ENCODE results near the gene CATSPERE. TPM values are rescaled to one million over a fixed set of nuclear protein-coding genes. Genes with fewer than 3 reads are reported as not detected.

The CATSPERE gene
- total RNA-seq, 4 donors from 2014 or later, result 0.98 to 3.1 (median 1.3) TPM

GRCh38 chr1:244645414-244645813, 184.3 kb downstream of the CATSPERE start:
- no peak overlapping the region for H3K27ac ChIP-seq
- no peak overlapping the region for H3K4me3 ChIP-seq
- no peaks in the 10 kb centered on the region for H3K27me3 ChIP-seq
- no peaks in the 10 kb centered on the region for H3K4me1 ChIP-seq
- 77 to 78% methylated on average over 6 of the region's 6 CpGs for WGBS, 2 donors
- H3K36me3 ChIP-seq, result no peaks in the 10 kb centered on the region
- no peak for DNase-seq (ENCODE audit: low spot score in 2 of 2)
- TF ChIP-seq, protein P1, sequence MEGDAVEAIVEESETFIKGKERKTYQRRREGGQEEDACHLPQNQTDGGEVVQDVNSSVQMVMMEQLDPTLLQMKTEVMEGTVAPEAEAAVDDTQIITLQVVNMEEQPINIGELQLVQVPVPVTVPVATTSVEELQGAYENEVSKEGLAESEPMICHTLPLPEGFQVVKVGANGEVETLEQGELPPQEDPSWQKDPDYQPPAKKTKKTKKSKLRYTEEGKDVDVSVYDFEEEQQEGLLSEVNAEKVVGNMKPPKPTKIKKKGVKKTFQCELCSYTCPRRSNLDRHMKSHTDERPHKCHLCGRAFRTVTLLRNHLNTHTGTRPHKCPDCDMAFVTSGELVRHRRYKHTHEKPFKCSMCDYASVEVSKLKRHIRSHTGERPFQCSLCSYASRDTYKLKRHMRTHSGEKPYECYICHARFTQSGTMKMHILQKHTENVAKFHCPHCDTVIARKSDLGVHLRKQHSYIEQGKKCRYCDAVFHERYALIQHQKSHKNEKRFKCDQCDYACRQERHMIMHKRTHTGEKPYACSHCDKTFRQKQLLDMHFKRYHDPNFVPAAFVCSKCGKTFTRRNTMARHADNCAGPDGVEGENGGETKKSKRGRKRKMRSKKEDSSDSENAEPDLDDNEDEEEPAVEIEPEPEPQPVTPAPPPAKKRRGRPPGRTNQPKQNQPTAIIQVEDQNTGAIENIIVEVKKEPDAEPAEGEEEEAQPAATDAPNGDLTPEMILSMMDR (IDR thresholded peaks at IDR 0.05), result no peak
- TF ChIP-seq POLR2A (IDR thresholded peaks at IDR 0.05) (no peak), EP300 (IDR thresholded peaks at IDR 0.05) (no peak)
- no peaks in the 10 kb centered on the region for H3K9me3 ChIP-seq

GRCh38 chr1:244645890-244646289, 184.8 kb downstream of the CATSPERE start:
- Histone ChIP-seq H3K4me3 (no peak overlapping the region), H3K27ac (no peak overlapping the region), H3K9me3 (no peaks in the 10 kb centered on the region), H3K27me3 (no peaks in the 10 kb centered on the region), H3K36me3 (no peaks in the 10 kb centered on the region), H3K4me1 (no peaks in the 10 kb centered on the region)
- TF ChIP-seq POLR2A (IDR thresholded peaks at IDR 0.05), result no peak
- TF ChIP-seq EP300 (IDR thresholded peaks at IDR 0.05), result no peak
- TF ChIP-seq, protein P1 (IDR thresholded peaks at IDR 0.05), result no peak
- DNase-seq (ENCODE audit: low spot score in 2 of 2), result no peak
- WGBS, 2 donors, result 45 to 57% methylated on average over 6 of the region's 6 CpGs

GRCh38 chr1:244647819-244648218, 186.7 kb downstream of the CATSPERE start:
- no peak overlapping the region for H3K4me3 ChIP-seq
- 75 to 82% methylated on average over 6 of the region's 6 CpGs for WGBS, 2 donors
- H3K36me3 ChIP-seq, result no peaks in the 10 kb centered on the region
- DNase-seq (ENCODE audit: low spot score in 2 of 2), result no peak
- H3K27ac ChIP-seq, result no peak overlapping the region
- TF ChIP-seq, protein P1 (IDR thresholded peaks at IDR 0.05), result no peak
- no peak for TF ChIP-seq POLR2A (IDR thresholded peaks at IDR 0.05)
- no peak for TF ChIP-seq EP300 (IDR thresholded peaks at IDR 0.05)
- peaks cover 0 to 9% (median 0%) of the 10 kb centered on the region in 4 donors for H3K4me1 ChIP-seq
- H3K27me3 ChIP-seq, result no peaks in the 10 kb centered on the region
- H3K9me3 ChIP-seq, result no peaks in the 10 kb centered on the region

DNA sequence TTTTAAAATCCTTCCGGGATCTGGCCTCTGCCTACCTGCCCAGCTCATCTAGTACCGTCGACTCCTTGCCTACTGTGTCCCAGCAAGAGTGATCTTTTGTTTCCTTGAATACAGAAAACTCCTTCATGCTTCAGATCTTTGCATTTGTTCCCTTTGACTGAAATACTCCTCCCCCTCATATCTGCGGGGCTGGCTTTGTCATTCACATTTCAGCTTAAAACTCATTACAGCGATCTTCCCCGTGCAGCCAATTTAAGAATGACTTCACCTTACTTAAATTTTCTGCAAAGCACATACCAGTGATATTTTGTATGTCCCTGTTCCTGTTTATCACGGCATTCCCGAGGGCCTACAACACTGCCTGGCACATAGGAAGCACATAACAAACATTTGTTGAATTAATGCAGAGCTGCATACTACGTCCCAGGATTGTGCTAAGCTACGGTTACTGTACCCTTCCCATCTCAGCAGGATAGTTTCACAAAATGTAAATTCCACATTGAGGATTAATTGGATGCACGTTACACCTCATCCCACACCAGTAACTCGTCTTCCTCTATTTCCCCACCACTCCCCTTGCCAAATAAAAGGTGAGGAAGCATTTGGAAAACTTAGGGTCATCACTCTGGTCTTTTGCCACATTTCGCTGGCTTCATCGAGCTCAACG, 191.0 kb downstream of the CATSPERE start:
- TF ChIP-seq POLR2A (IDR thresholded peaks at IDR 0.05) (no peak), EP300 (IDR thresholded peaks at IDR 0.05) (no peak)
- TF ChIP-seq, protein P1 (IDR thresholded peaks at IDR 0.05), result no peak
- H3K27ac ChIP-seq, result peak overlapping the region; percentile 66 to 96 (median 84)
- DNase-seq (ENCODE audit: low spot score in 2 of 2), result no peak
- no peaks in the 10 kb centered on the region for H3K27me3 ChIP-seq
- WGBS, 2 donors, result 30 to 32% methylated on average over 15 of the region's 15 CpGs
- H3K9me3 ChIP-seq, result no peaks in the 10 kb centered on the region
- peaks cover 0 to 39% (median 15%) of the 10 kb centered on the region in 4 donors for H3K4me1 ChIP-seq
- H3K4me3 ChIP-seq, result peak overlapping the region; percentile 46 to 98 (median 94)
- peaks cover 0 to 4% (median 0%) of the 10 kb centered on the region in 3 donors for H3K36me3 ChIP-seq

GRCh38 chr1:244652623-244653438, 191.8 kb downstream of the CATSPERE start, which contains the start of gene DESI2:
Gene DESI2, plus strand, starts transcription at chr1:244653126. Its CDS starts 188 bp downstream, at chr1:244653314.
- H3K27ac ChIP-seq, result peak within 1 kb of the TSS; percentile 93 to 97 (median 96)
- no peaks in the 10 kb centered on the region for H3K27me3 ChIP-seq
- peaks cover 0 to 39% (median 15%) of the 10 kb centered on the region in 4 donors for H3K4me1 ChIP-seq
- H3K4me3 ChIP-seq, result peak within 1 kb of the TSS; percentile 75 to 98 (median 94)
- DNase-seq (ENCODE audit: low spot score in 2 of 2), result peak; percentile 96 to 98
- peaks cover 0 to 8% (median 0%) of the 10 kb centered on the region in 3 donors for H3K36me3 ChIP-seq
- 0% methylated on average over 11 to 41 of the region's 81 CpGs for WGBS, 2 donors
- no peaks in the 10 kb centered on the region for H3K9me3 ChIP-seq
- TF ChIP-seq, protein P1 (IDR thresholded peaks at IDR 0.05), result peak; percentile 46 to 90 (median 62)
- TF ChIP-seq POLR2A (IDR thresholded peaks at IDR 0.05) (peak; percentile 96 to 98), EP300 (IDR thresholded peaks at IDR 0.05) (peak; percentile 36 to 76)
